ENCODE measurements around the gene EDAR.

The EDAR gene

DNA sequence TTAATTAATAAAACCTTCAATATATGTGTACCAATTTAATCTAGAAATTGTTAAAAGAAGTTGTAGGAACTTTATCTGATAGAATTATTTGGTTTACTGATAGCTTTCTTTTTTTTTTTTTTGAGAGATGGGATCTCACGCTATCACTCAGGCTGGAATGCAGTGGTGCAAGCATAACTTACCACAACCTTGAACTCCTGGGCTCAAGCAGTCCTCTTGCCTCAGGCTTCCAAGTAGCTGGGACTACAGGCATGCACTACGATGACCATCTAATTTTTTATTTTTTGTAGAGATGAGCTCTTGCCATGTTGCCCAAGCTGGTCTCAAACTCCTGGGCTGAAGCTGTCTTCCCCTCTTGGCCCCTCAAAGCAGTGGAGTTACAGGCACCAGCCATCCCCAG, 135.6 kb downstream of the EDAR start:
- Histone ChIP-seq H3K27ac (ENCODE audit: low read length) (no peak overlapping the region), H3K4me3 (ENCODE audit: low read length) (no peak overlapping the region), H3K9me3 (ENCODE audit: insufficient read depth, low read depth, low read length) (no peaks in the 10 kb centered on the region), H3K4me1 (ENCODE audit: insufficient read depth, low read length) (no peaks in the 10 kb centered on the region), H3K36me3 (ENCODE audit: insufficient read depth, low read depth, low read length) (peaks cover 54% of the 10 kb centered on the region), H3K9ac (ENCODE audit: low read depth, low read length) (no peak overlapping the region), H3K27me3 (ENCODE audit: insufficient read depth, low read length) (no peaks in the 10 kb centered on the region)

DNA sequence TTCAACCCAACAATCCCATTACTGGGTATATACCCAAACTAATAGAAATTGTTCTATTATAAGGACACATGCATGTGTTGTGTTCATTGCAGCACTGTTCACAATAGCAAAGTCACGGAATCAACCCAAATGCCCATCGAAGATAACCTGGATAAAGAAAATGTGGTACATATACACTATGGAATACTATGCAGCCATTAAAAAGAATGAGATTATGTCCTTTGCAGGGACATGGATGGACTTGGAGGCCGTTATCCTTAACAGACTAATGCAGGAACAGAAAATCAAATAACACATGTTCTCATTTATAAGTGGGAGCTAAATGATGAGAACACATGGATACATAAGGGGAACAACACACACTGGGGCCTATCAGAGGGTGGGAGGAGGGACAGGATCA, 136.6 kb downstream of the EDAR start:
- Histone ChIP-seq H3K4me3 (ENCODE audit: low read length) (no peak overlapping the region), H3K36me3 (ENCODE audit: insufficient read depth, low read depth, low read length) (peaks cover 51% of the 10 kb centered on the region), H3K4me1 (ENCODE audit: insufficient read depth, low read length) (no peaks in the 10 kb centered on the region), H3K9ac (ENCODE audit: low read depth, low read length) (no peak overlapping the region), H3K27ac (ENCODE audit: low read length) (no peak overlapping the region), H3K27me3 (ENCODE audit: insufficient read depth, low read length) (no peaks in the 10 kb centered on the region), H3K9me3 (ENCODE audit: insufficient read depth, low read depth, low read length) (no peaks in the 10 kb centered on the region)

DNA sequence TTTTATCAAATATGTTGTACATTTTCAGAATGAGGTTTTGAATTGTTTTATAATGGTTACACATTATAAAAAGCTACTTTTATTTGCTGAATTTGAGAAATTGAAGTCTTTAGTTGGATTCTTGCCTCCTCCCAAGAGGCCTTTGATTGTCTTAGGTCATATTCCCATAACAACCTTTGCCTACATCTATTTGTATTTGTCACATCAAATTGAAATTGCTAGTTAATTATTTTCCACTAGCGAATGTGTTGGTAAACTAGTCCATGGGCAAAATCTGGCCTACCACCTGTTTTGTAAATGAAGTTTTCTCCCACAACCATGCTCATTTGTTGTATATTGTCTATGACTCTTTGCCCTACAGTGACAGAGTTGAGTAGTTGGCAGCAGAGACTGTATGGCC, 142.0 kb downstream of the EDAR start:
- Histone ChIP-seq H3K9me3 (ENCODE audit: insufficient read depth, low read depth, low read length) (no peaks in the 10 kb centered on the region), H3K36me3 (ENCODE audit: insufficient read depth, low read depth, low read length) (peaks cover 50% of the 10 kb centered on the region), H3K27me3 (ENCODE audit: insufficient read depth, low read length) (no peaks in the 10 kb centered on the region)

DNA sequence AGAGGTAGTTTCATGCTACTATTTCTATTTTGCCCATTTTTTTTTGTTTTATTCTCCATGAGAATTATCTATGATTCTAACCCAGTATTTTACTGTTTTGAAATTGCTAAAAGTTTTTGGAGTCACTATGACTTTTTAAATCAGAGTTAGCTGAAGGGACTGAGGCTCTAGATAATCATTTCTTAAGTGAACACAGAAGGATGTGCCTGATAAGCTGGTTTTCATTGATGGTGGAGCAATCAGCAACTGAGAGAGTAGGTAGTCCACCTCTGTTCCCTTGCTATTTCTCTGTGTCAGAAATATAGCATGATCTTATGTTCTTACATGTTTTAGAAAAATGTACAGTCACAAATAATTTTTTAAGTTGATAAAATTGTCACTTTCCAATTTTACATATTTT, 143.1 kb downstream of the EDAR start:
- H3K4me3 ChIP-seq (ENCODE audit: low read length), result no peak overlapping the region
- no peaks in the 10 kb centered on the region for H3K9me3 ChIP-seq (ENCODE audit: insufficient read depth, low read depth, low read length)
- H3K36me3 ChIP-seq (ENCODE audit: insufficient read depth, low read depth, low read length), result peaks cover 47% of the 10 kb centered on the region
- no peaks in the 10 kb centered on the region for H3K27me3 ChIP-seq (ENCODE audit: insufficient read depth, low read length)
- no peak overlapping the region for H3K9ac ChIP-seq (ENCODE audit: low read depth, low read length)
- H3K4me1 ChIP-seq (ENCODE audit: insufficient read depth, low read length), result no peaks in the 10 kb centered on the region
- no peak overlapping the region for H3K27ac ChIP-seq (ENCODE audit: low read length)

More for the DNA sequence above, 142.0 kb downstream of the EDAR start:
- H3K4me1 ChIP-seq (ENCODE audit: insufficient read depth, low read length), result no peaks in the 10 kb centered on the region
- H3K27ac ChIP-seq (ENCODE audit: low read length), result no peak overlapping the region
- no peak overlapping the region for H3K4me3 ChIP-seq (ENCODE audit: low read length)
- no peak overlapping the region for H3K9ac ChIP-seq (ENCODE audit: low read depth, low read length)
